Right lobe of liver (tissue), 4 donors: Measurements from ENCODE around the gene PSG2.
"Not testable (repeated sequence)": the region's sequence is repeated elsewhere in the genome, so short reads cannot be mapped to it uniquely, and the experiment has no call there.

Source experiments
- CTCF ChIP-seq, 4 donors: fragments of 200-600 bp in 3 of 4; fragments of 450-650 bp in 1 of 4; IDR thresholded peaks; one replicate each; pipeline versions ENCODE4 v1.5.1 to v1.8.0; 2016 to 2022; ENCODE audit warnings: antibody characterized with exemption in 4 of 4, mild to moderate bottlenecking in 2 of 4
- POLR2A ChIP-seq: fragments of 450-650 bp; IDR thresholded peaks from one replicate; pipeline ENCODE4 v1.6.1; 2017; ENCODE audit warnings: antibody characterized with exemption, mild to moderate bottlenecking
- donor health status: DM: no; HTN: no; CAD: no.
- donor health status: DM: no; HTN: no; CAD: no.
- donor health status: DM: no; HTN: yes; CAD: no.

GRCh38 chr19:43031645-43032044 is 50.9 kb downstream of the PSG2 start:
- not testable (repeated sequence) for TF ChIP-seq POLR2A
- peak in 1 of 4 donors; percentile 23 for TF ChIP-seq CTCF (IDR thresholded peaks at IDR 0.05)
